ENCODE results near the gene WNT3.
"Not testable (repeated sequence)": the region's sequence is repeated elsewhere in the genome, so short reads cannot be mapped to it uniquely, and the experiment has no call there.

WNT3 gene

DNA sequence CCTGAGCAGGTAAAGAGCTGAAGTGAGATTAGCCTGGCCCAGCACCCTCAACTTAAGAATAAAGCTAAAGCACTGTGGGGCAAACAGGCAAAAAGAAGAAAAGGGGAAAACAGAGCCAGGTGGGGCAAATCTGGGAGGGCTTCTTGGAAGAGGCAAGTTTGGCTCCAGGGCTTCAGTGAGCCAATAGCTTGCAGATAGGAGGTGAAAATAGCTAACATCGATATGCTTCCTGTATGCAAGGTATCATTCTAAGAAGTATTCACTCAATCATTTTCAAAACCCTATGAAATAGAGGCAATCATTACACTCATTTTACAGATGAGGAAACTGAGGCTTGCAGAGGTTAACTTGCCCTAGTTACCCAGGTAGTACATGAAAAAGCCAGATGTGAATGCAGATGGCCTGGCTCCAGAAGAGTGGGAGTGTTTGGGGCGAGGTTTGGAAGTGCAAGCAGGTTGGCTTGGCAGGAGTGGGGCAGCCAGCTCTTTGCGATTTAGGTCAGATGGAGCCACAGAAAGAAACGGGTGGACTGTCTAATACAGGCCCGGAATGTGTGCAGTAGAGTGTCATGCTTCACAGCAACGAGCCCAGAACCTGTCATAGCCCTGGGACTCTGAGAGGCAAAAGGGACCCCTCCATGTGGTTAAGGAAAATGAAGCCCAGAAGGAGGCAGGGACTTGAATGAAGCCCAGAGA is 5.7 kb downstream of the WNT3 start:
- no peak for DNase-seq (ENCODE audit: low read depth)

DNA sequence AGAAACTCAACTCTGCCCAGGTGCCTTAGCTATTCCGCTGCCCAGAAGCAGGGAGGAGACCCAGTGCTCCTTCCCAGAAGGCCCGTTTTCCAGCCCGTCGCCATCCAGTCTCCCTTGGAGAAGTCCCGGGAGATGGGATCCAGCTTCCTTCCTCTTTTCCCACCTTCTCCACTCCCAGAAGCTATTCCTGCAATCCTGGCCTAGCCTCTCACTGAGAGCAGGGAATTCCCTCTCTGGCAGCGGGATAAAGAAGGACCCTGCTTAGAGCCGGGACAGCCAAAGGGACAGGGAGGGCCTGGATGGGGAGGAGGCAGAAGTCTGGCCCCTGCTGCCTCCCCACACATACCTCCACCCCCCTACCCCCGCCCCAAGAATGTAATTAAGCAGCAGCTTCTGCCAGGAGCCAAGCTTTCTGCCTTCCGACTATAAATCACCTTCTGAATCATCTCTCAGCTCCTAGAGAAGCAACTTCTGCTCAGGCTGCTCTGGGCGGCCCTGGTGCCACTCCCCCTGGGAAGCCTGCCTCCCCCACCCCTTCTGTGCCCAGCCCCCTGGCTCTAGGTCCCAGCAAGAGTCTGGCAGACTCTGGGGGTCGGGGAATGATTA is 6.4 kb downstream of the WNT3 start:
- no peak for DNase-seq (ENCODE audit: low read depth)

DNA sequence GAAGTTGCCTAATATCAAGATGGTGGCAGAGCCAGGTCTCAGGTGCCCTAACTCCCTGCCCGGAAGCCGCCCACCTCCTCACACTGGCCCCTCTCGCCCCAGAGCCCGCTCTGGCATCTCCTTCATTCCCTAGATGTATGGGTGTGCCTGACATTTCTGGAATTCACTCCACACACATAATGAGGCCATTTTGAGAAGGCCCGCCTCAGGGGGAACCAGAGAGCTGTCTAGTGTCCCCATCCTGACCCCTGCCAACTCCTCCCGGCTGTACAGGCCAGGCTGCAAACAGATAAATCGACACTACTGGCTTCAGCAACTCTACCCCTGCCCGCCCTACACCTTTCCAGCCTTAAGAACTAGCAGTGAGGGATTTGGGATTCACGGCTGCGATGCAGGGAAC is 7.7 kb downstream of the WNT3 start:
- no peak for DNase-seq (ENCODE audit: low read depth)

DNA sequence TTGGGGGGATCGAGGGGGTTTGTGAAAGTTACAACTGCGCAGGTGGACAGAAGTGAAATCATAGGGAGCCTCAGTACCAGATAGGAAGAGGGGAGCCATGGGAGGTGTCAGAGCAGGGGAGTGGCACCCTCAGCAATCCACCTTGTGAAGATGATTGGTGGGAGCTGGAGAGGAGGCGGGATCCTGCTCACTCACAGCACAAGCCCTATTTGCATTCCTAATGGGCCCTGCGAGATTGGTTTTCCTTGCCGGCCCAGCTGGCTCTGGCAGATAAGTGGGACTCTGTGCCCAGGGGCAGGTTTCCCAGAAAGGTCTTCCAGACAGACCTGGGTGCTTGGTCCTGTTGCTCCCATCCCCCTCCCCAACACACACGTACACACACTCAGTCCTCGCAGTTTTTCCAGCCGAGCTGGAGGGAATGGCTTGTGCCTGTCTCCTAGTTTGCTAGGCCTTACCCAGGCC is 9.4 kb downstream of the WNT3 start:
- no peak for DNase-seq (ENCODE audit: low read depth)

DNA sequence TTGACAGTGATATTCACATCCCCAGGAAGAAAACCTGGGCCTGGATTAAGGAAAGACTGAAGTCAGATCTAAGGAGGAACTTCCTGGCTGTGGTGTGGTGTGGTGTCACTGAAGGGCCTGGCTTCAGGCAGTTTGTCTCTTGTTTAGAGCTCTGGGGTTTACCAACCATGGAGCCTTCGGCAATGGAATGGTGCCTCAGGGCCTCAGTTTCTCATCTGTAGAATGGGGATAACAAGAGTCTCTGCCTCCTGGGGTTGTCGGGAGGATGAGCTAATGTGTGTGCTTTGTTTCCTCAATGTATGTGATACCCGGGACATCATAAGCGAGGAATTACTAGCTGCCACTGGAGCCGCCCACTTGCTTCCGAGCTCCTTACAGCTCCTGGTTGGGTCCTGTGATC is 12.7 kb downstream of the WNT3 start:
- DNase-seq (ENCODE audit: low read depth) = no peak

DNA sequence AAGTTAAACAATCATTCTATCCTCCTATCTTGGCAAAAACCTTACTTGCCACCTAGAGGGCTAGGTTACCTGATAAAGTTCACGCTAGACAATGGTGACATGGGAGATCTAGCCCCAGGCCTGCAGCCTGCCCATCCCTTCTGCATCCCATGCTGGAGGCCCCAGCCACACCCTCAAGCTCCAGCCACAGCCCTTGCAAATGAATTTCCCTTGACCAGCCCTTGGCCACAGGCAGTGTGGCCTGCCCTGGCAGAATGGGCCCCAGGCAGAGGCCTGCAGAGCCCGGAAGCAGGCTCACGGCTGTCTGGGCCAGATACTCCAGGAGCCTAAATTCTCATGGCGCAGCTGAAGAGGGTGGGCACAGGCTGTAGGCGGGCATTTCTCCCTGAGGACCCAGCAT is 14.9 kb downstream of the WNT3 start:
- no peak for DNase-seq (ENCODE audit: low read depth)

DNA sequence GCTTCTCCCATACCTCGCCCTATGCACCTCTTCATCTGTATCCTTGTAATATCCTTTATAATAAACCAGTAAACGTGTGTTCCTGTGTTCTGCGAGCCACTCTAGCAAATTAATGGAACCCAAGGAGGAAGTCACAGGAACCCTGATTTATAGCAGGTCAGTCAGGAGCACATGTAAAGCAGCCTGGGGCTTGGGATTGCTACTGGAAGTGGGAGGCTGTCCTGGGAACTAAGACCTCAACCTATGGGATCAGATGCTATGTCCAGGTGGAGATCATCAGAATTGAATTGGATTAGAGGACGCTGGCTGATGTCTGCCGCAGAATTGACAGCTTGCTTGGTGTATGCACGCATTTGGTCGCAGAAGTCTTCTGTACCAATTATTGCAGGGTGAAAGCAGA is 15.7 kb downstream of the WNT3 start:
- no peak for DNase-seq (ENCODE audit: low read depth)

DNA sequence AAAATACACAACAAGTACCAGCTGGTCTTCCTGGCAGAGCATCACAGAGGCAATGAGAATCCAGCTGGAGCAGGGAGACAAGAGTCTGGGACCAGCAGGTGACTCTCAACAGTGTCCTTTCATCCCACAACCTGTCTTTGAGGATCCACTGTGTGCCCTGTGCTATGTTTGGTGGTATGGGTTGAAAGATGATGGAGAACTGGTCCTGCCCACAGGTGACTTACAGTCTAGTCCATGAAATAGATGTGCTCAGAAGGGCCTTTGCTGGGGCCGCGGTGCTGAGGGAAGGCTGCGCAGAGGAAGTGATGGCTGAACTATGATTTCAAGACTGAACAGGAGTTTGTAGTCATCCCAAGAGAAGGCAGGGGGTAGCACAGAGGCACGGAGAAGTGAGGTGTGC is 17.9 kb downstream of the WNT3 start:
- DNase-seq (ENCODE audit: low read depth) = no peak

DNA sequence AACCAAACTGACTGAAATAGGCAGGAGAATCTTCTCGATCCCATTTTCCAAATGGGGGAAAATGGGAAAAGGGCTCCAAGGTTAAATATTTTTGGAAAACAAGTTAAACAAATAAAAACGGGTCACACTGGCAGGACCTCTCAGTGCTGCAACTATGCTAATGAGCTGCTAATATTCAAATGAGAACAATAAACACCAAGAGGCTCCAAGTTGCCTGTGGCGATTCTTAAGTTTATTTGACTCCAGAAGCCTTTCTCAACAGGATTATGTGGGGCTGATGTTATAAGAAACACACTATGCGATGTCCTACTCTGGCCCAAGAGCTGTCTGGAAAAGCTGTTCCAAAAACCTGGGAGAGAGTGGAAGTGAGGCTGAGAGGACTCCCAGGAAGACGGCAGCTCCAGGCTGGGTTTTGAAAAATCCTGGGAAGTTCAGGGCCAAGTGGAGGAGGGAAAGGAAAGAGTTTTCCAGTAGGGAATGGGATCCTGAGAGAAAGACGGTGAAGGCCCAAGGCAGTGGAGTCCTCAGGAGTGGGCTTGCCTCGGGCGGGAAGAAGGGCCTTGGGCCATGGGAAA is 21.4 kb downstream of the WNT3 start:
- no peak for DNase-seq (ENCODE audit: low read depth)

DNA sequence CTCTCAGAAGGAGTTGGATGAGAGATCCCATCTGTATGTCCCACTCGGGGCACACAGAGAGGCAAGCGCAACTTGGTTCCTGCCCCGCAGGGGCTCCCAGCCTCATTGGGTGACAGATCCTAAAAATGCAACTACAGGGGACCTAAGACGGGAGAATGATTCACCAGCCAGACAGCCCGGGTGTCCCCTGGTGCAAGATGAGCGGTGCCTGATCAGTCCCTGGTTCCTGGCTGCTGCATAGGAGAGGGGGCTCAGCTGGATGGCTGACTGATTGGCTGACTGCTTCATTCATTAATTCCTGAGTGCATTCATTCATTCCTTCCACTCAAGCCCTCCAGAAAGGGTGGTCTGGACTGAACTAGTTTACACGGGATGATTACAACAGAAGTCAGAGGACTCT is 22.0 kb downstream of the WNT3 start:
- no peak for DNase-seq (ENCODE audit: low read depth)

DNA sequence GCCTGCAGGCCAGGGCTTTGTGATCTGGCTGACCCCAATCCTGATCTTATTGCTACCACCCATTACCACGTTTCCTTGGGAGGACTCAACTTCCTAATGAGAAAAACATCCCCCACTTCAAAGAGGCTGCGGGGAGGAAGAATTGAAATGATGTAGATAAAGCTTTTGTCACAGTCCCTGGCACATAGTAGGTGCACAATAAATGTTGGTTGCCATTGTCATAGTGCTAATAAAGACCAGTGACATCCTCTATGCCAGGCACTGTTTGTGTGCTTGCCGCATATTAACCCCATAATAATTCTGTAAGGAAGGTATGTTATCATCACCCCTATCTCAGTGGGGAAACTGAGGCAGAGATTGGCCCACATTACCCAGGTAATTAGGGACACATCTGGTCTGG is 22.4 kb downstream of the WNT3 start:
- DNase-seq (ENCODE audit: low read depth) = no peak

DNA sequence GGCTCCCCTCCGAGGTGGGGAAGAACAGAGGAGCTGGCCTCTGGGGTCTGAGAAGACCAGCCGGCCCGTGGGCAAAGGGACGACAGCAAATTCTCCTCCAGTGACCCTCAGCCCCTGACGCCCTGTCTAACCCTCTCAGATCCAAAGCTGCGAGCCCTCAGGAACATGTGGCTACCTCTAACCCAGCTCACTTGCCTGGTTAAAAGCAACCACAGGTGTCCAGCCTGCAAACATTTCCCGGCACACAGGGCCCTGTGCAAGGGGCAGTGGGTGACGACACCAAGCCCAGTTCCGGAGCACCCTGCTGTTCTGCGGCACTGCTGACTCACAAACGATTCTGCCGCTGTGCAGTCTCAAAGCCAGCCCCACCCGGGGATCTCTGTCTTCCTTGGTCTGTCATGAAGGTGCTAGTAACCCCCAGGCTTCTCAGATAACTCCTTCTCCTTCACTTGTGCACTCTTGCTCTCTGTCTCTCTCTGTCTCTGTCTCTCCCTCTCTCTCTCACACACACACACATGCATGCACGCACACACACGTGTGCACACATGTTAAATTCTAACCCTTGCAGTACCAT is 23.0 kb downstream of the WNT3 start:
- DNase-seq (ENCODE audit: low read depth) = no peak

DNA sequence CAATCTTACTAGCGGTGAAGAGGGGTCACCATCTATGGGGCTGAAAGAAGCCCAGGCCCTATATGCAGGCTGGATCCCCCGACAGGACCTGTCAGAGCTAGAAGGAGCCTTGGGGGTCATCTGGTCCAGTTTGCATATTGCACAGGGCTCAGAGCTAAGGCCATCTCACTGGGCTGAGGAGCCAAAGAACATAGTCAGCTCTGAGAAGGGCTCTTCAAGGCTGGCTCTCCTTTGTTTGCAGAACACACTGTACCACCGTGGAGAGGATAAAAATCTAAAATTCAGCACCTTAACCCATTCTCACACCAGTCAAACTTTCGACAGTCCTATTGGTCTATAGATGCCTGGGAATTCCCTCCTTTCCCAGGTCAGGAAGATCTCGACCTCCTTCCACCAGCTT is 24.2 kb downstream of the WNT3 start:
- no peak for DNase-seq (ENCODE audit: low read depth)

DNA sequence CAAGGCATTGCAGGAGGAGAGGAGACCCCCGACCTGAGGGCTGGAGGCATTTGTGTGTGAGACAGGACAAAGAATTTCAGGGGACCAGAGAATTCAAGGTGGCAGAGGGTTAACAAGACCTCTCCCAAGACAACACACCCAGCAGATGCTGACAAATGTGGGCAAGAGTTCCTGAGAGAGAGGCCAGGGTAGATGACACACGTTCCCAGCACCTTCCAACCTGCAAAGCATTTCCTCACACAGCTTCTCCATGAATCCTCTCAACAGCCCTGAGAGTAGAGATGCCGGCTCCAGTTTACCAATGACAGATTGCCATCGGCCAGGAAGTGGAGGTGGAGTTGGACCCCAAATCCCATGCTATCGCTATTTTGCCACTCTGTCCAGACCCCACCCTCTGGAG is 25.0 kb downstream of the WNT3 start:
- DNase-seq (ENCODE audit: low read depth) = no peak

DNA sequence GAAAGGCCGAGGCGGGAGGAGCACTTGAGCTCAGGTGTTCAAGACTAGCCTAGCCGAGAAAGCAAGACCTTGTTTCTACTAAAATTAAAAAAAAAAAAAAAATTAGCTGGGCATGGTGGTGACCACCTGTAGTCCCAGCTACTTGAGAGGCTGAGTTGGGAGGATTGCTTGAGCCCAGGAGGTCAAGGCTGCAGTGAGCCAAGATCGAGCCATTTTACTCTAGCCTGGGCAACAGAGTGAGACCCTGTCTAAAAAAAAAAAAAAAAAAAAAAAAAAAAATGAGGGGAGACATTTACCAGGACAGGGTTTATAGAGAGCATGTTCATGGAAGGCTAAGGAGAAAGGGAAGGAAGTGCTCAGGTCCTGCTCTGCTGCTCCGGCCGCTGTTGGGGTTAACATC is 25.5 kb downstream of the WNT3 start:
- not testable (repeated sequence) for DNase-seq (ENCODE audit: low read depth)

DNA sequence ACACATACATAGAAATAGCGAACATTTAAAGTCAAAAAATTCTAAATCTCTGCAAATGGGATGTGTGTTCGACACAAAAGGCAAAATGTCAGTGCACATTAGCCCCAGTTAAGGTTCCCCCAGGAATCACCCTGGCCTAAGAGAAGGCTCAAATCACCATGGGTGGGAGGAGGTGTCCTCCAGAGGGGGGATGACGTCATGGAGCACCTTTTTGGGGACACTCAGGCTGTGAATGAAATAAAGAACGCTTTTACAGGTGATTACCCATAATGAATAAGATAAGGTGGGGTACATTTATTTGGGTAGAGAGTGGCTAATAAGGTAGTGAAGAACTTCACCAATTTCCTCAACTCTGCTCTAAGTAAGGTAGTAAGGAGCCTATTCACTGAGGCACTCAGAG is 26.4 kb downstream of the WNT3 start:
- DNase-seq (ENCODE audit: low read depth) = no peak

DNA sequence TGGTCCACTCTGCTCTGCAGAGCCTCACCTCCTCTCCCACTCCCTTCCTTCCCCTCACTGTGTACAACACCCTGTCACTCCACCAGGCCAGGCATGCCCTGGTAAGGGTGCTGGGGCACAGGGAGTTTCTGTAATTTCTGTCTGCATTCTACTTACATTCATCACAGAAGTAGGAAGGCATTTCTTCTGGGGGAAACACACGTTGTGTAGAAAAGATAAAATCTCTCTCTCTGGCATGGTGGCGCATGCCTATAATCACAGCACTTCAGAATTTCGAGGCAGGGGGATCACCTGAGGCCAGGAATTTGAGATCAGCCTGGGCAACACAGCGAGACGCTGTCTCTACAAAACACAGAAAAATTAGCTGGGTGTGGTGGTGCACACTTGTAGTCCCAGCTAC is 27.0 kb downstream of the WNT3 start:
- no peak for DNase-seq (ENCODE audit: low read depth)

DNA sequence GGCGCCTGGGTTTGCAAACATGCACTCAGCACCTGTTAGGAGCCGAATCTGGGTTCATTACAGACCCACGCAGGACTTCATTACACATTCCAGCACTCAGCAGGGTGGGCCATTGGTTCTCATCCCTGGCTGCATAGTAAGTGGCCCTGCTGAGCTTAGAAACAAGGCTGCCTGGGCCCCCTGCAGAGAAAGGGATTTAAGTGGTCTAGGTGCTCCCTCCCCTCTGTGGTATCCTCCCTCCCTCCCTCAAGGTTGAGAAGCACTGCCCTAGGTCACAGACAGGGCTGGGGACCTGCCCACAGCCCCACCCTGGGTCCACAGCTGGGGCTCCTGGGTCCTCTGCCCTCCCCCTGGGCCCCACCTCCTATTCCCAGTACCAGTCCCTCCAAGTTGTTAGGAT is 28.3 kb downstream of the WNT3 start:
- no peak for DNase-seq (ENCODE audit: low read depth)

DNA sequence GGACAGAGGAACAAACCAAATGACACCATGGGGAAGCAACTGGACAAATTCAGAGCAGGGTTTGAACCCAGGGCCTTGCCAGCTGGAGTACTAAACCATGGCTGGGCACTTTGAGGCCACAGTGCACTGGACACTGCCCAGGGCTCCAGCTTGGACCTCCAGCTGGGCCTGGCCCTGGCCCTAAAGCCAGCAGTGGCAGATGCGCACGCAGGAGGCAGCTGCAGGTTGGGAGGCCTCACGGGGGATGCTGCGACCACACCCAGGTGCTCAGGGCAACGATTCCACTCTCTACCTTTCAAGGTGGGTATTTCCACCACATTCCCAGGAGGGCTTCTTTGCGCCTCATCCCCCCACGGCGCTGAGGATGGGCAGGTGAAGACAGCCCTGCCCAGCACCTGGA is 28.9 kb downstream of the WNT3 start:
- no peak for DNase-seq (ENCODE audit: low read depth)

DNA sequence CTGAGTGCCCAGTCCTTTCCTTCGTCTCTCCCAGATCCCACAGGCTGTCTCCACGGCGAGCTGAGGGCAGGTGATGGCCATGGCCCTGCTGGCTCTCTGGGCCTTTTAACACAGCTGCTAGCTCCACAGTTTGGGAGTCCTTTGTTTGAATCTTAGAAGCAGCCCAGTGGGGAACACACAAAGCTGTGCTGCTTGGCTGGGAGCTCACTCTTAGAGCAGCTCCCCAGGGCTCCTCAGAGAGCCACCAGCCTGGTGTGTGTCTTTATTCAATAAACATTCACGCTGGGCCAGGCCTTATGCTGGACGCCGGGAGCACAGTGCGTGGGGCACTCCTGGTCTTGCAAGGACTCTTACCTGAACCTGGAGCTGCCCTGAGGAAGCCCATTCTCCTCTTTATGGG is 29.7 kb downstream of the WNT3 start:
- no peak for DNase-seq (ENCODE audit: low read depth)

DNA sequence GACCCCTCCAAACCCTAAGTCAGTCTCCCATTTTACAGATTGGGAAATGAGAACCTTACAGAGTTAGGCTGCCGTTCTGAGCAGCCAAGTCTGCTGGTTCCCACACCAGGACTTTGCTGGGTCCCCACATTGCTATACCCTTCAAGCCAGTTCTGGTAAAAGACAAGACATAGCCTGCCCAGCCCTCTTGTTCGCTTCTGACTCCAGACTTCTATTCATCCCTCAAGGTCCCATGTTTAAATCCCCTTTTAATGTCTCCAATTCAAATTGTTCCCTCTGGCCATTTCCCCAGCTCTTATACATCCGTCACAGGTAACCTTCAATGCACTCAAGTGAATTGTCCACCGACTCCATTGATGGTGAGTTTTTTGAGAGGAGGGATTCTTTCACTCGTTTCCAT is 30.2 kb downstream of the WNT3 start:
- DNase-seq (ENCODE audit: low read depth) = no peak

DNA sequence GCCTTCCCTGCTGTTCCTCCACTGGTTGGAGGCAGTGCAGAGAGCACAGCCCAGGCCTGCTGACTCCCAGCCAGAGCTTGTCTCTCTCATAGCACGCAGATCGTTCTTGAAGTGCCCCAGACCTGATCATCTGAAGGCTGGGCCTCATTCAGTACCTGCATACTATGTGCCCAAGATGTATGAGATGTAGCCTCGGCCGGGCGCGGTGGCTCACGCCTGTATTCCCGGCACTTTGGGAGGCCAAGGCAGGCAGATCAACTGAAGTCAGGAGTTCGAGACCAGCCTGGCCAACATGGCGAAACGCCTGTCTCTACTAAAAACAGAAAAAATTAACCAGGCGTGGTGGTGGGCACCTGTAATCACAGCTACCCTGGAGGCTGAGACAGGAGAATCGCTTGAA is 31.0 kb downstream of the WNT3 start:
- no peak for DNase-seq (ENCODE audit: low read depth)

DNA sequence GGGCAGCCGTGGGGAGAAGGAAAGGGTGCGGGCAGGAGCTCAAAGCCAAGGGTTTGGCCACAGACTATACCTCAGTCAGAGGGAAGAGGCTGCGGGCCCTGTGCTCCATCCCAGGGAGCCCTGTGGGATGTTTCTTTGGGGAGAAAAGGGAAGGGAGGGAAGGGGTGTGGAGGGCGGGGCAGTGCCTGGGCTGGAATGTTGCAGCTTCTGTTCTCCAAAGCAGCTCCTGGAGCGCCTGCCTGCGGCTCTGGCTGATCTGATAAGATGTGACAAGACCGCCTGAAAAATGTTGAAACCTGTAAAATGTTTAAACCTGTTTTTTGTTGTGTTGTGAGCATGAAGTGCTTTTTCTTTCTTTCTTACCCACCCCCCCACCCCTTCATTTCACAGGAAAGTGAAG is 32.8 kb downstream of the WNT3 start:
- DNase-seq (ENCODE audit: low read depth) = no peak

Measured in T follicular helper cell (primary cell).